Hepatocyte (in vitro differentiated cells): ENCODE measurements around the gene MAP2. TPM values are rescaled to one million over a fixed set of nuclear protein-coding genes. Genes with fewer than 3 reads are reported as not detected.
A peak's percentile ranks its signal among the peaks of the same experiment; 100 is the strongest.

ENCODE experiments used
- DNase-seq: peaks from one replicate; pipeline ENCODE4 v3.0.0-alpha.2; 2016; ENCODE audit warnings: low spot score
- H2AFZ ChIP-seq: fragments of 200-600 bp; sonication (generic); 2 replicates; pipeline ENCODE4 v1.6.0; 2016; ENCODE audit warnings: antibody characterized with exemption, mild to moderate bottlenecking
- H3K27ac ChIP-seq: fragments of 200-600 bp; sonication (generic); 2 replicates; pipeline ENCODE4 v1.5.1; 2016; ENCODE audit warnings: mild to moderate bottlenecking
- H3K27me3 ChIP-seq: fragments of 200-600 bp; sonication (generic); 2 replicates; pipeline ENCODE4 v1.6.1; 2016
- H3K36me3 ChIP-seq: fragments of 200-600 bp; sonication (generic); replicated peaks from 2 replicates; pipeline ENCODE4 v1.5.1; 2016; ENCODE audit warnings: low read depth; ENCODE audit not compliant: insufficient read depth
- H3K4me1 ChIP-seq: fragments of 200-600 bp; sonication (generic); 2 replicates; pipeline ENCODE4 v1.5.1; 2016; ENCODE audit warnings: mild to moderate bottlenecking, moderate library complexity; ENCODE audit not compliant: insufficient read depth
- H3K4me2 ChIP-seq: fragments of 200-600 bp; sonication (generic); 2 replicates; pipeline ENCODE4 v1.6.0; 2016
- H3K4me3 ChIP-seq: fragments of 200-600 bp; sonication (generic); 2 replicates; pipeline ENCODE4 v1.5.1; 2016; ENCODE audit warnings: mild to moderate bottlenecking
- H3K79me2 ChIP-seq: fragments of 200-600 bp; sonication (generic); 2 replicates; pipeline ENCODE4 v1.6.0; 2017; ENCODE audit warnings: mild to moderate bottlenecking
- H3K9me2 ChIP-seq: fragments of 200-600 bp; sonication (generic); replicated peaks from 2 replicates; pipeline ENCODE4 v1.6.0; 2017; ENCODE audit warnings: mild to moderate bottlenecking; ENCODE audit not compliant: insufficient read depth
- H3K9me3 ChIP-seq: fragments of 200-600 bp; sonication (generic); 2 replicates; pipeline ENCODE4 v1.5.1; 2016; ENCODE audit warnings: low read depth, mild to moderate bottlenecking
- H4K20me1 ChIP-seq: fragments of 200-600 bp; sonication (generic); 2 replicates; pipeline ENCODE4 v1.6.0; 2016; ENCODE audit warnings: mild to moderate bottlenecking; ENCODE audit not compliant: insufficient read depth, poor library complexity, severe bottlenecking
- CTCF ChIP-seq: fragments of 200-600 bp; sonication (generic); IDR thresholded peaks from 2 replicates; pipeline ENCODE4 v1.5.1; 2016; ENCODE audit warnings: antibody characterized with exemption, mild to moderate bottlenecking; ENCODE audit not compliant: poor library complexity
- EZH2 ChIP-seq: fragments of 200-600 bp; sonication (generic); IDR thresholded peaks from 2 replicates; pipeline ENCODE4 v1.6.1; 2016; ENCODE audit warnings: antibody characterized with exemption, mild to moderate bottlenecking, borderline replicate concordance
- EZH2phosphoT487 ChIP-seq: fragments of 200-600 bp; sonication (generic); IDR thresholded peaks from one replicate; pipeline ENCODE4 v1.6.1; 2018; ENCODE audit warnings: antibody characterized with exemption, mild to moderate bottlenecking, low read depth, moderate library complexity; ENCODE audit not compliant: unreplicated experiment, severe bottlenecking
- WGBS: methylation state at CpG from one replicate; pipeline ENCODE4 v1.1.6; 2016; ENCODE audit warnings: low lambda C conversion rate; ENCODE audit errors: missing lambda C conversion rate; 5-methylcytosine and 5-hydroxymethylcytosine counted together
- polyA plus RNA-seq: library from polyadenylated mRNA; unstranded; fragments of >200 nt; fragmentation: Nextera tagmentation; extraction: Ambion mirVana; gene quantifications from 2 replicates; pipeline ENCODE4 v1.2.1, GENCODE V29; 2016
- total RNA-seq: library from RNA; depleted of rRNA; stranded (reverse); fragments of >200 nt; gene quantifications from 2 replicates; pipeline ENCODE4 v1.2.3, GENCODE V29; 2014

Gene MAP2
- total and polyA plus RNA-seq, 2 experiments from 2014 or later = 4.6 to 5.8 TPM

- Histone ChIP-seq H3K27ac (peak overlapping the region; percentile 3), H3K4me3 (no peak overlapping the region), H3K36me3 (no peaks in the 10 kb centered on the region), H3K4me2 (peak overlapping the region; percentile 38), H3K27me3 (no peaks in the 10 kb centered on the region), H3K9me3 (no peaks in the 10 kb centered on the region), H3K4me1 (peaks cover 4% of the 10 kb centered on the region), H4K20me1 (no peaks in the 10 kb centered on the region), H2AFZ (no peak overlapping the region), H3K9me2 (no peaks in the 10 kb centered on the region), H3K79me2 (no peaks in the 10 kb centered on the region)
- TF ChIP-seq EZH2 (no peak), CTCF (no peak), EZH2phosphoT487 (no peak)
- no peak for DNase-seq
Measured at GRCh38 chr2:209525834-209526281, 102.0 kb downstream of the MAP2 start.

GRCh38 chr2:209526561-209526960 is 102.7 kb downstream of the MAP2 start:
- DNase-seq = no peak
- no peaks in the 10 kb centered on the region for H3K36me3 ChIP-seq
- no peaks in the 10 kb centered on the region for H3K79me2 ChIP-seq
- TF ChIP-seq EZH2phosphoT487 = no peak
- no peak for TF ChIP-seq EZH2
- TF ChIP-seq CTCF = no peak
- no peaks in the 10 kb centered on the region for H4K20me1 ChIP-seq
- peaks cover 4% of the 10 kb centered on the region for H3K4me1 ChIP-seq
- peak overlapping the region; percentile 3 for H3K27ac ChIP-seq
- no peak overlapping the region for H2AFZ ChIP-seq
- H3K27me3 ChIP-seq = no peaks in the 10 kb centered on the region
- 71% methylated on average over 1 of the region's 1 CpG for WGBS
- H3K4me2 ChIP-seq = peak overlapping the region; percentile 38
- no peaks in the 10 kb centered on the region for H3K9me3 ChIP-seq
- no peak overlapping the region for H3K4me3 ChIP-seq
- no peaks in the 10 kb centered on the region for H3K9me2 ChIP-seq

- Histone ChIP-seq H3K4me3 (no peak overlapping the region), H3K79me2 (no peaks in the 10 kb centered on the region)
- whole genome bisulfite sequencing = 72% methylated on average over 3 of the region's 3 CpGs
Measured at GRCh38 chr2:209529579-209529978, 105.7 kb downstream of the MAP2 start.

More at GRCh38 chr2:209529579-209529978, 105.7 kb downstream of the MAP2 start:
- Histone ChIP-seq H3K27ac (no peak overlapping the region), H3K9me3 (no peaks in the 10 kb centered on the region), H3K27me3 (no peaks in the 10 kb centered on the region), H3K4me2 (no peak overlapping the region), H2AFZ (no peak overlapping the region), H4K20me1 (no peaks in the 10 kb centered on the region), H3K9me2 (no peaks in the 10 kb centered on the region), H3K36me3 (no peaks in the 10 kb centered on the region), H3K4me1 (peaks cover 4% of the 10 kb centered on the region)
- DNase-seq = no peak
- TF ChIP-seq EZH2phosphoT487 (no peak), CTCF (no peak), EZH2 (no peak)
